Suppressor macrophage (primary cell): ENCODE results near the gene MARK3.

Source experiments
- DNase-seq, 4 experiments: peaks; one replicate each; pipeline ENCODE4 v3.0.0-alpha.2; 2020 to 2022

The MARK3 gene

GRCh38 chr14:103528146-103528586, 143.0 kb downstream of the MARK3 start:
- DNase-seq = peak in 1 of 4 experiments; percentile 38

GRCh38 chr14:103528587-103529382, 143.6 kb downstream of the MARK3 start, which contains the start of gene TRMT61A:
Gene TRMT61A (plus strand): TSS chr14:103529196. CDS start chr14:103529979, 783 bp downstream.
- peak; percentile 89 to 96 (median 93) for DNase-seq

- peak in 1 of 4 experiments; percentile 33 for DNase-seq
Measured at GRCh38 chr14:103529383-103530365, 144.5 kb downstream of the MARK3 start.

DNA sequence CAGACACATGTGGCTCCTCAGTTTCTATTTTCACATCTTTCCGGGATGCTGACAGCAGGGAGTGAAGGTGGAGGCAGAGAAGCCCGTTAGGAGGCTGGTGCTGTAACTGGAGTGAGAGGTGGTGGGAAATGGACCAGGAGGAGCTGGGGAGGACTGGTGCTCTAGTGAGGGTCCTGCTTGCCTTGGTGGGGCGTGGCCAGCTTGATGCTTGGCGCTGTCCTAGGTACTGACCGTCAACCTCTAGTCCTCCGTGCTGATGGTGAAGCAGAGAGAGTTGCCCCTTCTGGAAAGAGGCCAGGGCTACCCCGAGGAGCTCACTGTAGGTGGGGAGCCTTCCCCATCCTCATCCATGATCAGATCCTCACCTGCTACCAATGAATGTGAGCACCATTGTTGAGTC, 145.2 kb downstream of the MARK3 start:
- DNase-seq = peak in 2 of 4 experiments; percentile 15 to 34

- no peak for DNase-seq
Measured at GRCh38 chr14:103530831-103531230, 145.6 kb downstream of the MARK3 start.

DNA sequence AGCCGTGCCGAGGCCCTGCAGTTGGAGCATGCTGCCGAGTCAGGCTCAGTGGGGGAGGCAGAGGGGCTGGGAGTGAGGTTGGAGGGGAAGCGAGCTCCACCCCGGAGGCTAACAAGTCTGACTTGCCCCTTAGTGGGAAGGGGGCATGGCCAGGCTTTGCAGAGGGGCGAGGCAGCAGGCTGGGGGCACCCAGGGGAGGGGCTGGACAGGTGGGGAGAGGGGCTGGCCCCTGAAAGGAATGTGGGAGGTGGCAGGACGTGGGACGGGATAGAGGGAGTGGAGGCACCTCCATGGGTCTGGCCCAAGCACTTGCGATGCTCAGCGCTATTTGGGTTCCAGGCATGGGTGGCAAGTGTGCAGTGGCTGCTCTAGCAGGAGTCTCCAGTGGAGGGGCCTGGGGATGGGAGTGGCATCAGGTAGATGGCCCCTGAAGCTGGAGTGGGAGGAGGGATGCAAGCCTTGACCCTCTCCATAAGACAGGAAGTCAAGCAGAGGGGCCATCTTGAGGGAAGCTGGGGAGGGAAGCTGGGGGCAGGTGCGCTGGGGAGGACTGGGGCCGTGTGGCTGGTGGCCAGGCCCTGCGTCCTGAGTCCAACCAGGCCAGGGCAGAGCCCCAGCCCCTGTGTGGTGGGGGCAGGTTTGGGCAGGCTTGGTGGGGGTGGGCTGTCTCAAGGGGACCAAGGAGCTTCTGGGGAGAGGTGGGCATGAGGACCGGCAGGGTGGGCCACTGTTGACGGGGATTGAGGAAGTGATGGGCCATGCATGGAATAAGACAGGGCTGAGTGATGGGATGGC, 146.4 kb downstream of the MARK3 start:
- DNase-seq = no peak

GRCh38 chr14:103532216-103533136, 147.3 kb downstream of the MARK3 start:
- no peak for DNase-seq

GRCh38 chr14:103533137-103533998, 148.2 kb downstream of the MARK3 start:
- DNase-seq = peak in 3 of 4 experiments; percentile 22 to 55 (median 34)

DNA sequence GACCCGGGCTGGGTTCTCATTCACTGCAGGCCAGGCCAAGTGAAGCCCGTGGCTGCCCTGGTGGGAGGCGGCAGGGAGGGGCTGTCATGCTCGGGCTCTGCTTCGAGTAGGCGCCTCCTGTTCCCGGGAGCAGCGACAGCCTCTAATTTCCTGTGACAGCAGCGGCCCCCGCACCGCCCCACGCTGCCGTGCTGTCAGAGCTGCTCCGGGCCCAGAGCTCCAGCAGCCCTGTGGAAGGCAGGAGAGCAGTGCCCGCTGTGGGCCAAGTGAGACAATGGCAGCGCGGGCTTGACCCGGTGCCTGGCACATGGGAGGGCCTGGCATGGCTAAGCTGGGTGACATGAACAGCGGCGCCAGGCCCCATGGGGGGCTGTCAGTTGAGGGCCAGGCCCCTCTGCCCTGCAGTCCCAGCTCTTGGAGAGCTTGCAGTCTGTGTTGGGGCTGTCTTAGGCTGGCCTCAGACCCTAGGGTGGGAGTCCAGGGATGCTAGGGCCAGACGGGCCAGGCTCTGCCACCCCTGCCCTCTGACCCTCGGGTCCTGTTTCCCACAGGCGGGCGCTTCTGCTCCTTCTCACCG, 148.9 kb downstream of the MARK3 start:
- no peak for DNase-seq

DNA sequence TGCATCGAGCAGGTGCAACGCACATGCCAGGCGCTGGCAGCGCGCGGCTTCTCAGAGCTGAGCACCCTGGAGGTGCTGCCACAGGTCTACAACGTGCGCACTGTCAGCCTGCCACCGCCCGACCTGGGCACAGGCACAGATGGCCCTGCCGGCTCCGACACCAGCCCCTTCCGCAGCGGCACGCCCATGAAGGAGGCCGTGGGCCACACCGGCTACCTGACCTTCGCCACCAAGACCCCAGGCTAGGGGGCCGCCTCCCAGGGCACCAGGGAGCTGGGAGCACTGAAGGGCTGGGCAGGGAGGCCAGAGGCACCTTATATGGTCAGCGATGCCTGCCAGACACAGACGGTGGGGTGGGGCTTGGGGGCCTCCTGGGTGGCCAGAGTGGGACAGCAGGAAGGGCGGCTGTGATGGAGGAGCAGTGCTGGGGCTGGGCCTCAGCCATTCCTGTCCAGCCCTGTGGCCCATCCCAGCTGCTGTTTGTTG, 149.4 kb downstream of the MARK3 start:
- no peak for DNase-seq

DNA sequence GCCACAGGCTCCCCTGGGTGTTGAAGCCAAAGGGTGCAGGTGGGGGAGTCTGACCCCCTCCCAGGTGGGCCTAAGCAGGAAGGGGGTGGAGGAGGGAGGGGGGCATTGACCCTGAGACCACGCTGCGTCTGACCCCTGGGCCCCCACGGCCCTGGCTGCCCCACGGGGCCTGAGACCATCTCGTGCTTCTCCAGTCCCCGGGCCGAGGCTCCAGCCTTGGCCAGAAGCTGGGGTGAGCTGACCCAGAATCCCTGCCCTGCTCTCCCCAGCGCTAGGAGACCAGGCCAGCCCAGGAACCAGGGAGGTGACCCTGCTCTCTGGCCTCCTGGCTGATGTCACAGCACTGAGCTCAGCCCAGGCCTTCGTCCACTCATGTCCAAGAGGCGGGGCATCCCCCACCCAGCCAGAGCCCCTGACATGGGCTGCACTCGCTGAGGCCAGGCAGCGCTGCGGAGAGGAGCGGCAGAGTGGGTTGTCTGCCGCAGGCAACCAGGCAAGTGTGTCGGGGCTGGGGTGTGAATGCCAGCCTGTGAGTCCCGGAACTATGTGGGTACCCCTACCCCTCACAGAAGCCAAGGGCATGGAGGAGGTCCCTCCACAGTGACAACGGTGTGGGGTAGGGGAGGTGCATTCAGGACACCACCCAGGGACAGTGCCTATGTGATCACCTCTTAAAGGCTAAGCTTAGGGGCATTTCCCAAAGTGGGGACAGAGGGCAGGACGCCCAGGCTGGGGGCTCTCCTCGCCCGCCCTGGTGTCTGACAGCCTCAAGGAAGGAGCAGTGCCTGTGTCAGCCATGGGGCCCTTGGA, 150.1 kb downstream of the MARK3 start:
- no peak for DNase-seq

- no peak for DNase-seq
Measured at GRCh38 chr14:103535891-103536565, 150.8 kb downstream of the MARK3 start.

DNA sequence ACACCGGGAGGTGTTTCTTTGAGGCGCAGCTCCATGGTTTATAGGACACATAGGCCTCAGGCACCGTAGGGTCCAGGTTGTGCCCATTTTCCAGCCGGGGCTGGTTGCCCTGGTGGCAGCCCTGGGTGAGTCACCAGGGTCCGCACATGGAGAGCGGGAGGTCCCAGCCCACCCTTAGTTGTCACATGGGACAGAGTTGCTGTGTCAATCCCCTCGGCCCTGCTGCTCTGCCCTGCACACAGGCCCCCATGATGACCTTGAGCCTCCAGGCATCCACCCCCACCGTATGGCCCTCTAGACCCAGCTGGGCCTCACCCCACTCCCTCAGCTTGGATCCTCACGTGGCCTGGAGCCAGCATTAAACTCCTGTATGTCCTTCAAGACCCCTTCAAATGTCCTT, 151.5 kb downstream of the MARK3 start:
- DNase-seq = no peak

DNA sequence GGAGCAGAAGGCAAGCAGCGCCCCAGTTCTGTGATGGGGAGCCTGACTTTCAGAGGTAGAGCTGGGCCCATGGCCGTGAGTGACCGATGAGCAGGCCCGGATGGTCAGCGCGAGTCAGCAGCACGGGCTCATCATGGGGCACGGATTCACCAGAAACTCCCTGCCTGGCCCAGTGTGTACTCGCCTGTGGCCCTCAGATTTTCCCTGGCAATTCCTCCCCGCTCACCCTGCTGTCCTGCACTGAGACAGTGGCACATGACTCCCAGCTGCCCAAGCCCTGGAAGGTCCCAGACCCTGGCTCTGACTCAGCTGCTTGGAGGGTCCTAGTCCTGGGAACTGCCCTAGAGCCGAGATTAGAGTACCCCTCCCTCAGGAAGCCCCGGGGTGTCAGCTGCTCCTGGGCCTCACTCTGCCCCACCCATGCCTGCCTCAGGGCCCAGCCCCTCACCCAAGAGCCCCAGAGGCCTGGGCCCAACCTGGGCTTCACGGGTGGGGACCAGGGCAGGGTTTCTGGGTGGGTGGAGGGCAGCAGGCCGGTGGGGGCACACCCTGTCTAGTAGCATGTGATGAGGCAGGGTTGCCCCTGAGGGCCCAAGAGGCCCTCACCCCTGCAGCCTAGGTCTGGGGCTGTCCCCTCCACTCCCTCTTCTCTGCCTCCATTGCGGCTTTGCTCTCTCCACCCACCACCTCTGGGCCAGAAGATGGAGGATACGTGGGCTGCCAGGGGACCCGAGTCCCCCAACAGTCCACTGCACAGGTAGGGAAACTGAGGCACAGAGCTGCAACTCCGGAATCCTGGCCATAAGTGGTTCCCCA, 152.2 kb downstream of the MARK3 start:
- DNase-seq = no peak

DNA sequence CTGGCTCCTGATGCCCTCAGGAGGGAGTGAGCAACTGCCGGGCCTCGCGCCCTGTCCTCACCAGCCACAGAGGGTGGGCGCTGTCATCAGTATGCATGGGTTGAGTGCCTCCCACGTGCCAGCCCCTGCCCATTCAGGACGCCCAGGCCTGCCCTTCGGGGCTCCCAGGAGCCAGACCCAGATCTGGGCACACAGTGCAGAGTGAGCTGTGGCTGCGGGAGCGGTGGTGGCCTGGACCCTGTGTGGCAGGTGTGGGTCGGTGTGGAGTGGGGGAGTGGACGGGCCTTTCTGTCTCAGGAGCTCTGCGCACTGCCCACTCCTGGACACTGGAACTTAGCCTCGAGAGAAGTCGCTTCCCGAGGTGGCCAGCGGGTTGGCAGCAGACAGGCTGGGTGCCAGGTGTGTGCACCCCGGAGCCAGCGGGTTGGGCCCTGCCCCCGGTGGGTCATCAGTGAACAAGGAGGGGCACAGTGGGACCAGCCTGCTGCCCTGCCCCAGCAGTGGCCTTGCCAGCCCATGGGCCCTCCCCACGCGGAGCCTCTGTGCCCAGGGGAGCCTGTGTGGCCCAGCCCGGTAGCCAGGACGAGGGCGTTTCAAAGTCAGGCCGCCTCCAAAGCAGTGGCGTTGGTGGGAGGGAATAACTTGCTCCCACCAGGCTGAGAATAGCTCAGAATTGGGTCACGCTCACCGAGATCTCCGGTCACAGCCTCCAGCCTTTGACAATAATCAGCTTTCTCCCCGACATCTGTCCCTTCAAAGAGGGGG, 153.3 kb downstream of the MARK3 start:
- DNase-seq = no peak

DNA sequence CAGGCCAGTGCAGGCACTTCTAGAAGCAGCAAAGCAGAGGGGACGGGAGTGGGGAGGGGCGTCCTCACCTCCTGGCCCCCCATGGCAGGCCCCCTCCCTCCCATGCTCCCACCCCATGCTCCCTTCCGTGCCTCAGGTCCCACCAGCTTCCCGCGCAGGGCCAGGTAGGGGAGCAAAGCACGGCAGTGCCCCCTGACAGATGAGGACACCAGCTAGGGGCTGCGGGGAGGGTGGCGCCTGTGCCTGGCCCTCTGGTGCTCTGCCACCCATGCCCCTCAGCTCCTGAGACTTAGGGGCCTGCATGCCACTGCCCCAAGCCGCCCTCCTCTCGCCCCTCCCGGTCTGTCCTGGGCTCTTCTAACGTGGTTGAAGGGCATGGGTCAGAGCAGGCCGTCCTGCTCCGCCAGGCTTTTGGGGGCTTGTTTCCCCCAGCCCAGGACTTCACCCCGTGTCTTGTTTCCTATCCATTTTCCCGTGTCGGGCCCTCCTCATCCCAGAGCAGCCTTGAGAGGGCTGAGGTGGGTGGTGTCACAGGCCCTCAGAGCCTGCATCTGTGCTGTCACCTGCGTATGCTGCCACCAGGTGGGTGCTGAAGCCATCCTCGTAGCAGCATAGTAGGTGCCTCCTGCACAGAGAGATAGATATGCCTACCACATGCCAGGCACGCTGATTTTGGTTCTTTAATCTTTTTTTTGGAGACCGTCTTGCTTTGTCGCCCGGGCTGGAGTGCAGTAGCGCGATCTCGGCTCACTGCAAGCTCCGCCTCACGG, 154.0 kb downstream of the MARK3 start:
- no peak for DNase-seq
